ENCODE results near the gene PRR23E.

Gene PRR23E

DNA sequence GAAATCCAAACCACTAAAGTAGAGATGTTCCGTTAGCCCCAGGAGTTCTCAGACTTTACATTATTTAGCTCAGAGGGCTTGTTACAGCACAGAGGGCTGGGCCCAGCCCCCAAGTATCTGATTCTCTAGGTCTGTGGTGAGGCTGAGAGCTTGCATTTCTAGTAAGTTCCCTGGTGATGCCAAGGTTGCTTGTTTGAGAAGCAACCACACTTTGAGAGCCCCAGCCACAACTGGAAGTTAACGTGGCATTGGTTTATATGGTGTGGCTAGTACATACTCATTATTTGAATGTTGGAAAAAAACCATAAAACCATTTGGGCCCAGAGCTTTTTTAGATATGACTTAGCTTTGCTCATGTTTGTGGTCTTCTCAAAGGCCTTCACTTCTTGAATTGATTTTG lies 35.9 kb downstream of the PRR23E start:
- no peak for DNase-seq (ENCODE audit: low read depth)

DNA sequence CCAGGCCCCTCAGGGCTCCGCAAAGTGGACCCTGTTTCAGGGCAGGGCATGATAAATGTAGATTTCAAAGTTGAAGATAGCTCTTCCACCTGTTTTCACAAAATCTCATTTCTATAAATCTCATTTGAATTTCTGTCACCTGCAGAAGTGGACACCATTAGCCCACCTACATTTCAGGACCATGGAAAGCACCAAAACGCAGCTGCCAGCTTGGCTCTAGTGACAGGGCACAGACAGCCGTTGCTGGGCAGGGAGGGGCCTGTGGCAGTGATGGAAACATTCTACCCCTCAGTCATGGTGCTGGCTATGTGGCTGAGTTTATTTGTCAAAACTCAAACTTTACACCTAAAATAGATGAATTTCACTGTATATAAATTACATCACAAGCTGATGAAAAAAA lies 40.4 kb downstream of the PRR23E start:
- no peak for DNase-seq (ENCODE audit: low read depth)

- DNase-seq (ENCODE audit: low read depth), result no peak
Measured at GRCh38 chr3:127234778-127235177, 41.8 kb downstream of the PRR23E start.

GRCh38 chr3:127235706-127236105 lies 42.8 kb downstream of the PRR23E start:
- no peak for DNase-seq (ENCODE audit: low read depth)

GRCh38 chr3:127237835-127238234 lies 44.9 kb downstream of the PRR23E start:
- DNase-seq (ENCODE audit: low read depth), result no peak

DNA sequence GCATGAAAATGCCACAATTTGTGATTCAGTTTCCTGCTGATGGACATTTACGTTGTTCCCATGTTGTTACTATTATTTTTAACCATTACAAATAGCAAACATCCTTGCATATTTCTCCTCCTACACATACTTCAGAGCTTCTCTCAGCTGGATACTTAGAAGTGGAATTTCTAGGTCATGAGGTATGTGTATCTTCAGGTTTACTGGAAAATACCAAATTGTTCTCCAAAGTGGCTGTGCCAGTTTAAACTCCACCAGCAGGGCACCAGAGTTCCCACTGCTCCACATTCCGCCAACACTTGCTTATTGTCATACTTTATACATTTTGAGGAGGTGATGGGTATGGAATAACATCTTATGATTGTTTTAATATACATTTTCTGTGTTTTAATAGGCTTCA lies 45.7 kb downstream of the PRR23E start:
- no peak for DNase-seq (ENCODE audit: low read depth)

- DNase-seq (ENCODE audit: low read depth), result no peak
Measured at GRCh38 chr3:127247292-127247691, 54.4 kb downstream of the PRR23E start.
